Activated CD8-positive, alpha-beta memory T cell treated with anti-CD3 and anti-CD28 coated beads, Interleukin-2, amount 50 U/mL, for 4 hours (primary cell): ENCODE results near the gene GRAMD2A.
A peak's percentile ranks its signal among the peaks of the same experiment; 100 is the strongest.

Source experiments
- DNase-seq: peaks from one replicate; pipeline ENCODE4 v3.0.0-alpha.2; 2020

GRAMD2A gene

GRCh38 chr15:72216079-72216478 lies 18.5 kb upstream of the GRAMD2A start:
- DNase-seq: no peak

DNA sequence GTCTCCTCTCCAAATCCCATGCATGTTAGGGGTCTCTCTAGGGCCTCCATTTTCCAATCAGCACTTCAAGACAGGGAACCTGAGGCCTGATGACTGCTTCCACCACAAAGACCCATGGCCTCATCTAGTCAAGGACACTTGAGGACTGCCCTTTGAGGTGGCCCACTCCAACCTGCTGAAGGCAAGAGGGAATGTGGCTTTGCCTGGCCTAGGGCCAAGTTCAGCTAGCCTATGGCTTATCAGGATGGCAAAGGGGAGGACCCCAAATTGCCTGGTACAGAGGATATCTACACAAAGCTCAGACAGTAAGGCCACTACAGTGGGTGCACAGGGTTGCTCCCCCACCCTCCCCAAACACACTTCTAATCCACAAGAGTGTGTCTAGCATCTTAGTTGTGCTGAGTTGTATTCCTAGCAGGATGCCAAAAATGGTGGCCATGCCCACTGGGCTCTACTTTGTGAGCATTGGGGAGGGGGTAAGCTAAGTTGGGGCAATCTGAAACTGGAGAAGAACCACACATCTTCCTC lies 10.0 kb upstream of the GRAMD2A start:
- DNase-seq: no peak

DNA sequence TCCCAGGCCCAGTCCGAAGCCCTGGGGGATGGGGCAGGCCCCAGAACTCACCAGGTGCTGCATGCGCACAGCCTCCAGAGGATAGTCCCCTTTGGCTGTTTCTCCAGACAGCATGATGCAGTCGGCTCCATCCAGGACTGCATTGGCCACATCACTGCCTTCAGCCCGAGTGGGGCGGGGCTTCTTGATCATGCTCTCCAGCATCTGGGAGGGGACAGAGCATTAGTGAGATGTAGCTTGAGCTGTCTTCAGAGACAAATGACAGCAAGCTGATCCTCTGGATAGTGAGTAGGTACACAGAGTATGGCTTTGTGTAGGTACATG lies 9.1 kb upstream of the GRAMD2A start:
- no peak for DNase-seq

GRCh38 chr15:72205896-72206676 lies 8.5 kb upstream of the GRAMD2A start:
- no peak for DNase-seq

- DNase-seq: no peak
Observed at GRCh38 chr15:72205273-72205672, 7.7 kb upstream of the GRAMD2A start.

DNA sequence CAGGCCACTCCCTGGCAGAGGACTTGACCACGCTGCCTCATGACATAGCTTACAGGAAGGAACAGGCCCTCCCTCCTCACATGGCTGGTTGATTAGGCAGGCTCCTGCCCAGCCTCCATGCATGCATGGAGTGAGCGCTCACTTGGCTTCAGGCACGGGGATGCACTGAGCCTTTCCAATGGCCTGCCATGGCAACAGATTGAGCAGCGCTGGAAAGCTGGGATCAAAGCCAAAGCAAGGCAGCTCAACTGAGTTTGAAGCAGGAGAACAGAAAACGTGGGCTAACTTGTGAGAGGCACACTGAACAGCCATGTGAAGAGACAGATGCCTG lies 5.9 kb upstream of the GRAMD2A start:
- no peak for DNase-seq

GRCh38 chr15:72202801-72203506 lies 5.4 kb upstream of the GRAMD2A start:
- DNase-seq: no peak

DNA sequence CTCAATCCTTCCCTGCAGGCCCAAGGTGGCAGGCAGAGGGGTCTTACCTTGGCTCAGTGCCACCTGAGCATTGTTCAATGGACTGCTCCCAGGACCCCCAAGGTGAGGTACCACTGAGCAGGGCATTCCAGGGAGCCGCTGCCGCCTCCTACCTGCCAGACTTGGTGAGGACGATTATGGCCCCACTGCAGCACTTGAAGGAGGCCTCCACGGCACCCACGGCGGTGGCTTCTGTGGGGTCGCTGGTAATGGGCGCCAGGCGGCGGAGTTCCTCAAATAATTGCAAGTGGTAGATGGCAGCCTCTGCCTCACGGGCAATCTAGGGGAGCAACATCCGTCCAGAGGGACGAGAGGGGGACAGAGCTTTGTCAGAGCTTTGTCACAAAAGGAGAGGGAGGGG lies 4.7 kb upstream of the GRAMD2A start:
- DNase-seq: no peak

DNA sequence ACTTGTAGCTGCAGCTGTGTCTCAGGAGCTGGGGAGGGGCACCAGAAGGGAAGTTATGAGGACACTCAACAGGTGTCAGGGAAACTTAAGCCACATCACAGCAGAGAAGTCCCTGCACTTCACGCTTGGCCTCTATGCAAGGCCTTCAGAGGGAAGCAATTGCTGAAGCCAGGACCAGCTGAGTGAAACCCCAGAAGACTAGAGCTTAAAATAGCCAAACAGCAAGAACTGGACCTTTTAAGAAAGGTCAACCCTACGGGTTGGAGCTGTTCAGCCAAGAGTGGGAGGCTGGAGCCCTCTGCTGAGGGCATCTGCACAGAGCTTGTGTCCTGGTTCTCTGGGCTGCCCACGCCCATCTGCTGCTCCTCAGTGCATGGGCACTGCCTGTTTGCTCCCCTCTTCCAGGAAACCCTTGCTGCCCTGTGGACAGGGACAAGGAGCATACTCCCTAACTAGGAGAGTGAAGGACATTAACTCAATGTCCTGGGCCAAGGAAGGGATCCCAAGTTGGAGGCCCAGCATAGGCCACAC lies 3.9 kb upstream of the GRAMD2A start:
- DNase-seq: no peak

GRCh38 chr15:72200395-72201237 lies 3.0 kb upstream of the GRAMD2A start:
- no peak for DNase-seq

DNA sequence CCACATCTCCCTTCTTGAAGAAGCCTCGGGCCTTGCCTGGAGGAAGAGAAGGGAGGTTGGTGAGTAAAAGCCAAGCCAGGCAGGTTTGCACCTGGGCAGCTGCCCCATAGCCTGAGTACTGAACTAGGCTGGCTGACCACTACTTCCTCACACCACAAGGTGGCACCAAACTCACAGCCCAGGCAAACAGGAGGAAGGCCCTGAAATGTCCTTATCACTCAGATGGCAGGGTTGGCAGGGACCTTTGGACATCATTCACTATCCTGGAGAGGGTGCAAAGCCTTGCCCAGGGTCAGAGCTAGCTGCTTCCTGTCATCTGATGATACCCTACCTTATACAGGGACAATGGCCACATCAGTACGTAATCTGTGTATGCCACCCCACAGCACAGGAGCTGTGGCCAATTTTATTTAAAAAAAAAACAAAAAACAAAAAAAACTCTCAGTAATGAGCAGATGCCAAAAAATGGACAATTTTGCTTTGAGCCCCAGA lies 2.2 kb upstream of the GRAMD2A start:
- peak; percentile 75 for DNase-seq

- no peak for DNase-seq
Observed at GRCh38 chr15:72199205-72199515, 1.6 kb upstream of the GRAMD2A start.

GRCh38 chr15:72198356-72199204 lies 993 bp upstream of the GRAMD2A start:
- no peak for DNase-seq

GRCh38 chr15:72197041-72197459 lies 537 bp downstream of the GRAMD2A start:
- DNase-seq: no peak

- DNase-seq: no peak
Observed at GRCh38 chr15:72196409-72197040, 1.1 kb downstream of the GRAMD2A start.

DNA sequence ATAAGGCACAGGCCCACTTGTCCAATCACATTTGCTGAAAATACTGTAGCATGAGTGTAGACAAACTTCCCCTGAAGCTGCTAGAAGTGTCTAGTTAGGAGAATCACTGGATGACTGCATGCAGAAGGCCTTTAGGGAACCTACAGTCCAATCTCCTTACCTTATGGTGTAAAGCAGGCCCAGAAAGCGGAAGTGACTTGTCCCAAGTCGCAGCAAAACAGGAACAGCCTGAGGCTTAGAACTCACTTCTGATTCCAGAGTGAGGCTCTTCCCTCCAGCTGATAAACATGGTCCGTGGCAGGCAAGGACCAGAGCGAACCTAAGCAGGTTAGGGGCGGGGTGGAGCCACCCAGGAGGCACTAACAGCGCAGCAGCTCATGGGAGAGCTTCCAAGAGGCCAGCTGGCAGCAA lies 2.5 kb downstream of the GRAMD2A start:
- DNase-seq: no peak

GRCh38 chr15:72193836-72194396 lies 3.7 kb downstream of the GRAMD2A start:
- DNase-seq: no peak

GRCh38 chr15:72192416-72192815 lies 5.2 kb downstream of the GRAMD2A start:
- no peak for DNase-seq

DNA sequence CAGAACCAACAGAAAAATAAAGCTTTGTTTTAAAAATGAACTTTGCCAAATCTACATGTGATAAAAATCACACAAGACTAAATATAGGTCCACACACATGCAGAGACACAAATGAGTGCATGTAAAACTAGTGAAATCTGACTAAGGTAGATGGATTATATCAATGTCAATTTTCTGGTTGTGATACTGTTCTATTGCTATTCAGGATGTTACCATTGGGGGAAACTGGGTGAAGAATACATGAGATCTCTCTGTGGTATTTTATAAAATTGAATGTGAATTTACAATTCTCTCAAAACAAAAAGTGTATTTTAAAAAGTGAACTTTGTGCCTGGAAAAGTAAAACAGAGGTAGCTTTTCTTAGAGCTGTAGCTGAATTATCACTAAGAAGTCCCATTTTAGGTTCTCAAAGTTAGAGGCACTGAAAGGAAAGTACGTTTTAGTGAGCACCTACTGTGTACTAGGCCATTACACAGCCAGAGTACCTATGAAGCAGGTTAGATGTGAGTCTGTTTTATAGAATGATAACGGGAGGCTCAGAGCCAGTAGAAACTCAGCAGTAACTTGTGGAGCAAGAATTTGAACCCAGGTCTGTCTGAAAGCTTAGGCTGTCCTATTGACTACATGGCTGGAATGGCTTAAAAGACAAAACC lies 8.2 kb downstream of the GRAMD2A start:
- DNase-seq: no peak

- no peak for DNase-seq
Observed at GRCh38 chr15:72184165-72184811, 13.3 kb downstream of the GRAMD2A start.
